ENCODE results near the gene TMEM218. TPM values are rescaled to one million over a fixed set of nuclear protein-coding genes. Genes with fewer than 3 reads are reported as not detected.

Gene TMEM218
- total RNA-seq, 6 experiments from 2014 or later, result 14.9 to 24.3 (median 20.7) TPM

DNA sequence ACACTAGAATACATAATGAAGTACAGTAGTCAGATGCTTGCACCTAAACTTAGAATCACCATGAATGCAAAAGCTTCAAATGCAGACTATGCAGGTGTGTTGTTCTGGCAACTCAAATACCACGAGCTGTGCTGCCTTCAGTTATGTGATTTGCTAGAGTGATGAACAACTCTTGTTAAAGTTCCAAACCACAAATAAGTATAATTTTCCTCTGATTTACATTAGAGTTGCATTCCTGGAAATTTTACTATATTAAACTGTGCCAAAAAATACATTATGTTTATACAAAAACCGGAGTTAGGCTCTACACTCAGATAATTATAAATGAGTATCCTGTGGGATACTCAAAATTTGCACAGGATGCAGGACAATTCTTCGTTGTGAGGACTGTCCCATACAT is 3.0 kb downstream of the TMEM218 start:
- H3K4me1 Mint-ChIP-seq (ENCODE audit: low read depth), result peaks cover 23% of the 10 kb centered on the region
- no peaks in the 10 kb centered on the region for H3K27me3 Mint-ChIP-seq (ENCODE audit: insufficient read depth)
- no peak overlapping the region for H3K27ac Mint-ChIP-seq
- TF ChIP-seq, protein P1, sequence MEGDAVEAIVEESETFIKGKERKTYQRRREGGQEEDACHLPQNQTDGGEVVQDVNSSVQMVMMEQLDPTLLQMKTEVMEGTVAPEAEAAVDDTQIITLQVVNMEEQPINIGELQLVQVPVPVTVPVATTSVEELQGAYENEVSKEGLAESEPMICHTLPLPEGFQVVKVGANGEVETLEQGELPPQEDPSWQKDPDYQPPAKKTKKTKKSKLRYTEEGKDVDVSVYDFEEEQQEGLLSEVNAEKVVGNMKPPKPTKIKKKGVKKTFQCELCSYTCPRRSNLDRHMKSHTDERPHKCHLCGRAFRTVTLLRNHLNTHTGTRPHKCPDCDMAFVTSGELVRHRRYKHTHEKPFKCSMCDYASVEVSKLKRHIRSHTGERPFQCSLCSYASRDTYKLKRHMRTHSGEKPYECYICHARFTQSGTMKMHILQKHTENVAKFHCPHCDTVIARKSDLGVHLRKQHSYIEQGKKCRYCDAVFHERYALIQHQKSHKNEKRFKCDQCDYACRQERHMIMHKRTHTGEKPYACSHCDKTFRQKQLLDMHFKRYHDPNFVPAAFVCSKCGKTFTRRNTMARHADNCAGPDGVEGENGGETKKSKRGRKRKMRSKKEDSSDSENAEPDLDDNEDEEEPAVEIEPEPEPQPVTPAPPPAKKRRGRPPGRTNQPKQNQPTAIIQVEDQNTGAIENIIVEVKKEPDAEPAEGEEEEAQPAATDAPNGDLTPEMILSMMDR (IDR thresholded peaks at IDR 0.05), result no peak
- H3K36me3 Mint-ChIP-seq (ENCODE audit: low read depth), result peaks cover 13% of the 10 kb centered on the region
- H3K4me3 Mint-ChIP-seq, result no peak overlapping the region
- no peak for DNase-seq
- 0 out of 2 replicates have a peak, but pooled peaks cover 6% of the 10 kb centered on the region for H3K9me3 Mint-ChIP-seq

GRCh38 chr11:125105926-125106325 is 5.5 kb downstream of the TMEM218 start:
- no peak overlapping the region for H3K4me3 Mint-ChIP-seq
- H3K27ac Mint-ChIP-seq, result no peak overlapping the region
- H3K4me1 Mint-ChIP-seq (ENCODE audit: low read depth), result peaks cover 16% of the 10 kb centered on the region
- no peaks in the 10 kb centered on the region for H3K9me3 Mint-ChIP-seq
- peaks cover 5% of the 10 kb centered on the region for H3K36me3 Mint-ChIP-seq (ENCODE audit: low read depth)
- H3K27me3 Mint-ChIP-seq (ENCODE audit: insufficient read depth), result no peaks in the 10 kb centered on the region
- no peak for DNase-seq
- TF ChIP-seq, protein P1 (IDR thresholded peaks at IDR 0.05), result no peak

DNA sequence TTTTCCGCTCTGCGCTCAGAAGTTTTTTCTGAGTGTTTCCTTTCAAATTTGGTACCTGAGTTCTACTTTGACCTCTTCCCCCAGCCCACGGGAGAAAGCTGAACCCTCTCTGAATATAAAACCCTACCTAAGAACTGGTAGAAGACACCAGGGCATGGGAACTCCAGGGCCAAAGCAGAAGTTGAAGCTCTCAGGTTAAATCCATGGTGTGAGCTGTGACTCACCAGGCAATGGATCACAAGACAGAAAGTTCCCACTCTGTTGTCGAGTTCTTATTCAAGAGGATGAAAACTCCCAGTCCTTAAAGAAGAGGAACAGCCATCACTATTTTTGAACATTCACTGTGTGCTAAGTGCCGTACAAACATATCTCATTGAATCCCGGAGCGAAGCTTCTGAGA is 8.9 kb downstream of the TMEM218 start:
- TF ChIP-seq, protein P1 (IDR thresholded peaks at IDR 0.05), result no peak
- Mint-ChIP-seq H3K27ac (no peak overlapping the region), H3K4me3 (no peak overlapping the region), H3K27me3 (ENCODE audit: insufficient read depth) (no peaks in the 10 kb centered on the region), H3K9me3 (no peaks in the 10 kb centered on the region), H3K4me1 (ENCODE audit: low read depth) (no peaks in the 10 kb centered on the region), H3K36me3 (ENCODE audit: low read depth) (peaks cover 17% of the 10 kb centered on the region)
- DNase-seq, result no peak

DNA sequence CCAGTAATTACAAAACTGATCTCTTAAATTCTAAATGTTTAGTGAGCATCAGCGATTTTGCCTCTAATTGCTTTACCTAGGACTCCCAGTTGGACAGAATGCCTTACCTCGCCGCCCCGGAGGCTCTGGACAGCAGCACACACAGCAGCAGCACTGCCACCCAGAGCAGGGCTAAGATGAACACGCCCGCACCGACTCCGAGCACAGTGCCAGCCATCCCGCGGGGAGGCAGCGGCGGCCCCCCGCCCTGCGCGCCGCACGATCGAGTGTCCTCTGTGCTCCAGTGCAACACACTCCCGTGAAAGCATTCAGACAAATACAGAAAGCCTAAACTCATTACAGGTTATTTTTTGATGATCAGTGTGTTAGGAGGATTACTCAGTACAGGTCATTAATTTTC is 9.4 kb downstream of the TMEM218 start:
- no peak for DNase-seq
- TF ChIP-seq, protein P1 (IDR thresholded peaks at IDR 0.05), result no peak
- no peak overlapping the region for H3K4me3 Mint-ChIP-seq
- H3K9me3 Mint-ChIP-seq, result no peaks in the 10 kb centered on the region
- peaks cover 17% of the 10 kb centered on the region for H3K36me3 Mint-ChIP-seq (ENCODE audit: low read depth)
- no peaks in the 10 kb centered on the region for H3K27me3 Mint-ChIP-seq (ENCODE audit: insufficient read depth)
- H3K4me1 Mint-ChIP-seq (ENCODE audit: low read depth), result no peaks in the 10 kb centered on the region
- no peak overlapping the region for H3K27ac Mint-ChIP-seq

DNA sequence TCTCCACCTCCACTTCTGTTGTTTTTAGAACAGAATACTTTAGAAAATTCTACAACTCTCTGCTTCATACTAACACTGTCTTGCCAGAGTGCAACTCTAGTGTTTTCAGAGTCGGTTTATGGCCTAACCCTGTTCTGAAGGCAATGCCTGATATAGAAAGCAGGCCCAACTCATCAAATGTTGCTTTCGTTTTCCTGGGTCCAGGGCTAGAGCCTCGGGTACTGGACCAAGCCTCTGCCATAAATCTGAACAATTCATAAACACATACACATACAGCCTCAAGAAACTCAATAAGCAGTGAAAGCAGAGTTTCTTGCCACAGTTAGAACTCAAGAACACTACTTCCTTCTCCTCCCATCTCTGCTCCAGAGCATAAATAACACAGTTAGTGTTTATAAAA is 9.8 kb downstream of the TMEM218 start:
- no peaks in the 10 kb centered on the region for H3K4me1 Mint-ChIP-seq (ENCODE audit: low read depth)
- no peaks in the 10 kb centered on the region for H3K9me3 Mint-ChIP-seq
- H3K36me3 Mint-ChIP-seq (ENCODE audit: low read depth), result peaks cover 19% of the 10 kb centered on the region
- H3K4me3 Mint-ChIP-seq, result no peak overlapping the region
- TF ChIP-seq, protein P1 (IDR thresholded peaks at IDR 0.05), result no peak
- no peak overlapping the region for H3K27ac Mint-ChIP-seq
- no peaks in the 10 kb centered on the region for H3K27me3 Mint-ChIP-seq (ENCODE audit: insufficient read depth)
- DNase-seq, result no peak

- Mint-ChIP-seq H3K36me3 (ENCODE audit: low read depth) (peaks cover 19% of the 10 kb centered on the region), H3K27ac (no peak overlapping the region), H3K27me3 (ENCODE audit: insufficient read depth) (no peaks in the 10 kb centered on the region), H3K4me3 (no peak overlapping the region), H3K4me1 (ENCODE audit: low read depth) (no peaks in the 10 kb centered on the region), H3K9me3 (no peaks in the 10 kb centered on the region)
- no peak for DNase-seq
- TF ChIP-seq, protein P1 (IDR thresholded peaks at IDR 0.05), result no peak
Measured at GRCh38 chr11:125100136-125100535, 11.3 kb downstream of the TMEM218 start.

Data from HFFc6 (cell line).